Cardiac muscle cell (in vitro differentiated cells and primary cell): ENCODE measurements around the gene FAM83E. TPM values are rescaled to one million over a fixed set of nuclear protein-coding genes. Genes with fewer than 3 reads are reported as not detected.
A peak's percentile ranks its signal among the peaks of the same experiment; 100 is the strongest.

Source experiments
- DNase-seq, 2 donors: peaks; one replicate each; pipeline versions ENCODE4 v3.0.0 to v3.0.0-alpha.2; 2010 to 2017; ENCODE audit warnings: low read depth in 1 of 2, low spot score in 1 of 2
- H3K27ac ChIP-seq: fragments of 200-600 bp; sonication (generic); 2 replicates; pipeline ENCODE4 v1.5.1; 2016
- H3K27me3 ChIP-seq: fragments of 200-600 bp; sonication (generic); 2 replicates; pipeline ENCODE4 v1.6.0; 2016; ENCODE audit warnings: control low read depth
- H3K36me3 ChIP-seq: fragments of 200-600 bp; sonication (generic); 2 replicates; pipeline ENCODE4 v1.5.1; 2016; ENCODE audit warnings: control low read depth
- H3K4me1 ChIP-seq: fragments of 200-600 bp; sonication (generic); 2 replicates; pipeline ENCODE4 v1.8.1; 2017; ENCODE audit warnings: low read depth, mild to moderate bottlenecking, mixed run types
- H3K4me3 ChIP-seq: fragments of 200-600 bp; sonication (generic); 2 replicates; pipeline ENCODE4 v1.5.1; 2016; ENCODE audit warnings: mild to moderate bottlenecking
- H3K9me3 ChIP-seq: fragments of 200-600 bp; sonication (generic); 2 replicates; pipeline ENCODE4 v1.5.1; 2017; ENCODE audit warnings: low read depth, mild to moderate bottlenecking, control low read depth
- CTCF ChIP-seq: IDR thresholded peaks from 2 replicates; pipeline ENCODE4 v1.5.1; 2012; ENCODE audit warnings: low read depth, mild to moderate bottlenecking, low read length
- polyA plus RNA-seq: library from polyadenylated mRNA; unstranded; fragments of >200 nt; fragmentation: Nextera tagmentation; extraction: Ambion mirVana; gene quantifications from 2 replicates; pipeline ENCODE4 v1.2.1, GENCODE V29; 2016
- total RNA-seq: library from RNA; depleted of rRNA; stranded (reverse); fragments of >200 nt; gene quantifications from 2 replicates; pipeline ENCODE4 v1.2.3, GENCODE V29; 2016

The FAM83E gene
- total and polyA plus RNA-seq, 2 experiments from 2014 or later: 0.60 TPM; not detected in 1

GRCh38 chr19:48625891-48626327 lies 11.0 kb upstream of the FAM83E start:
- Histone ChIP-seq H3K36me3 (no peaks in the 10 kb centered on the region), H3K27me3 (no peaks in the 10 kb centered on the region), H3K4me3 (no peak overlapping the region), H3K4me1 (peaks cover 8% of the 10 kb centered on the region), H3K9me3 (no peaks in the 10 kb centered on the region), H3K27ac (no peak overlapping the region)
- DNase-seq: no peak
- no peak for TF ChIP-seq CTCF

DNA sequence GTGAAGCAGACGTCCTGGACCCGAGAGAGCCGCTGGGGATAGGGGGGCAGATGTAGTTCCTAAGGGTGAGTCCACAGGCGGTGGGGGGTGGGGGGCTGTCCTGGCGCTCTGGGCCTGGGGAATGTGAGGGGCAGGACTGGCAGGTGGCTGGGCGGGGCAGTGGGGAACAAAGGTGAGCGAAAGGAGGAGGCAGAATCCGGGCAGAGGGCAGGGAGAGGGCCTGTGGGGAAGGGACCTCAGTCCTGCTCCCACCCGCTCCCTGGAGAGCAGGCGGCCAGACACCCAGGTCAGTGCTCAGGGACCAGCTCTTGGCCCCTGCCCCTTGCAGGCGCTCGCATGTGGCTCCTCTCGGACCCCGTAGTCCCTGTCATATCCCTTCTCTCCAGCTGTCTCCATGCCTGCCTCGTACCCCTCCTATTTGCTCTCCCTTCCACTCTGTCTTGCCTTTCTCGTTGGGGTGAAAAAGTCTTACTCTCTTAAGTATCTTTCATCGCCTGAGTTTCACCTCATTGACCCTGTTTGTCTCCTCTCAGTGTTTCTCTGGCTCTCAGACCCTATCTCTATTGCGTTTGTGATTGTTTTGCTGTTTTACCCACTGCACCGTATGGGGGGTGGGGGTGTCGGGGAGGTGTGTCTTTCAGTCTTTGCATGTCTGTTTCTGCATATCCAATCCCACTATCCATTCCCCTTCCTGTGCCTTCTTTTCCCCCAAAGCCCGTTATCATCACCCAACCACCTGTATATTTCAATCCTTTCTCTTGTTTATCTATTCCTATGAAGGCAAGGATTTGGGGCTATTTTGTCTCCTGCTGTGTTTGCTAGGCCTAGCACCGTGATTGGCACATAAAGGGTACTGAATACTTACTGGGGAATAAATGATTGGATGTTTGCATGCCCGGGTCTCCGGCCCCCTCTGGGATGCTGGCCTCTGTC lies 10.2 kb upstream of the FAM83E start:
- H3K4me1 ChIP-seq: peaks cover 8% of the 10 kb centered on the region
- H3K27me3 ChIP-seq: no peaks in the 10 kb centered on the region
- no peak for TF ChIP-seq CTCF
- no peaks in the 10 kb centered on the region for H3K9me3 ChIP-seq
- H3K27ac ChIP-seq: peak overlapping the region; percentile 55
- H3K4me3 ChIP-seq: peak overlapping the region; percentile 62
- no peaks in the 10 kb centered on the region for H3K36me3 ChIP-seq
- peak in 1 of 2 donors; percentile 23 for DNase-seq

GRCh38 chr19:48624067-48624594 lies 9.3 kb upstream of the FAM83E start:
- no peak for TF ChIP-seq CTCF
- H3K4me1 ChIP-seq: peaks cover 8% of the 10 kb centered on the region
- DNase-seq: peak; percentile 99
- peak overlapping the region; percentile 62 for H3K4me3 ChIP-seq
- no peaks in the 10 kb centered on the region for H3K27me3 ChIP-seq
- H3K27ac ChIP-seq: peak overlapping the region; percentile 80
- no peaks in the 10 kb centered on the region for H3K9me3 ChIP-seq
- H3K36me3 ChIP-seq: no peaks in the 10 kb centered on the region

DNA sequence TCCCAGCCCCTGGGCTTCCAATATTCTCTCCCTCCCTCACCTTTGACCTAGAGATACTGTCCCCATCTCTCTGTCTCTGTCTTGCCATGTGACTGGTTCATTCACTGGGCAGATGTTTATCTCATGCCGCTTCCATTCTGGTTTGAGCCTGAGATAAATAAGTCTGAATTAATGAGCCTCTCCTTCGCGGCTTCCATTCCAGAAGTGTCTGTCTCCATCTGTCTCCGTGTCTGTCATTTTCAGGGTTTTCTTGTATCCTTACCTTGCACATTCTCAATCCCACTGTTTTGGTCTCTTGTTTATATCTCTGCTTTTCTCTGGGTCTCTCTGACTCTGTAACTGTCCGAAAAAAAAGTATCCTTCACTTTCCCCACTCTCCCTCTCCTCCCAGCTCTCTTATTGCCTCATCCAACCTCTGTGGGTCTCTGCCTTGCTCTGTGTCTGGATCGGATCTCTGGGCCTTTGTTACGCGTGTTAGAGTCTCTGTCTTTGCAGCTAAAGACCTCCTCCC lies 8.7 kb upstream of the FAM83E start:
- TF ChIP-seq CTCF: no peak
- H3K27ac ChIP-seq: peak overlapping the region; percentile 80

DNA sequence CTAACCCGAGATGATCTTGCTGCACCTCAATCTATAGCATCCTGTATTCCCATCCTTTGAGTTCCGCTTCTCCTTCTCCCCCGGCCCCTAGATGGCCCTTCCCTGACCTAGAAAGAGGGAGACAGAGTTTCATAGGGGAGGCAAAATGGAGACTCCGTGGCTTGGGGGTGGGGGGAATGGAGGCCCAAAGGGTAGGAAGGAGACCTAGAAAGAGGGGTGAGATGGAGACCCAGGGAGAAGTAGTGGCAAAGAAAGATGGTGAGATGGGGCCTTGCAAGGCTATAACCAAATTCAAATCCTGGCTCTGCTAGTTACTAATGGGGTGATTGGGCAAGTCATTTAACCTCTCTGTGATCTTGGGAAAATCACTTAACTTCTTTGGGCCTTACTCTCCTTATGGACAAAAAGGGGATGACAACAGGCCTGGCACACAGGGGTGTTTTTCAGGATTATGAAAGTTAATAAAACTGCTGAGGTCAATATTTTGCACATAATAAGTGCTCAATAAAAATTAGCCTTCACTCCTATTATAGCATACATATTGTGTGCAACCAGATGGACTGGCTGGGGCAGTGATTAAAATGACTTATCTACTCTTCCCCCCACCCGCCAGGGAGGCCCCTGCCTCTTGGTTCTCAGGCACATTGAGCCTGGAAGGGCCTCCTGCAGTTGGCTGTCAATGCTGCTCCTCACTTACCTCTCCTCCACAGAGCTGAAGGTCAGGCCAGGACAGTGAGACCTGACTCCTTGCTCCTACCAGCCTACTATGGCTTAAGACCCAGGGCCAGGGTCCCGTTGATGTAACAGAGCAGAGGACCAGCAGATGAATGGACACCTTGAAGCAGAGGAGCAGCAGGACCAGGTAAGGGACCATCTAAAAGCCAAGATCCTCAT lies 5.1 kb upstream of the FAM83E start:
- H3K9me3 ChIP-seq: no peaks in the 10 kb centered on the region
- peak in 1 of 2 donors; percentile 39 for DNase-seq
- H3K4me3 ChIP-seq: peak overlapping the region; percentile 26
- TF ChIP-seq CTCF: no peak
- peaks cover 13% of the 10 kb centered on the region for H3K4me1 ChIP-seq
- peaks cover 24% of the 10 kb centered on the region for H3K36me3 ChIP-seq
- peak overlapping the region; percentile 88 for H3K27ac ChIP-seq
- H3K27me3 ChIP-seq: no peaks in the 10 kb centered on the region

More for the DNA sequence above, 8.7 kb upstream of the FAM83E start:
- Histone ChIP-seq H3K27me3 (no peaks in the 10 kb centered on the region), H3K36me3 (no peaks in the 10 kb centered on the region), H3K4me1 (peaks cover 8% of the 10 kb centered on the region), H3K4me3 (peak overlapping the region; percentile 18), H3K9me3 (no peaks in the 10 kb centered on the region)
- DNase-seq: no peak
